ENCODE data around the gene FARP2.

FARP2 gene

GRCh38 chr2:241530571-241530970, 174.5 kb downstream of the FARP2 start:
- DNase-seq (ENCODE audit: low read depth in 2 of 2) = no peak

GRCh38 chr2:241531161-241531722, 175.2 kb downstream of the FARP2 start:
- DNase-seq (ENCODE audit: low read depth in 2 of 2) = no peak

GRCh38 chr2:241532168-241532567, 176.1 kb downstream of the FARP2 start:
- DNase-seq (ENCODE audit: low read depth in 2 of 2) = no peak

GRCh38 chr2:241532733-241533601, 176.9 kb downstream of the FARP2 start:
- no peak for DNase-seq (ENCODE audit: low read depth in 2 of 2)

GRCh38 chr2:241534293-241534692, 178.2 kb downstream of the FARP2 start:
- no peak for DNase-seq (ENCODE audit: low read depth in 2 of 2)

GRCh38 chr2:241534701-241535375, 178.8 kb downstream of the FARP2 start:
- DNase-seq (ENCODE audit: low read depth in 2 of 2) = no peak

- no peak for DNase-seq (ENCODE audit: low read depth in 2 of 2)
Measured at GRCh38 chr2:241535871-241536655, 180.0 kb downstream of the FARP2 start.

- DNase-seq (ENCODE audit: low read depth in 2 of 2) = no peak
Measured at GRCh38 chr2:241538838-241539615, 182.9 kb downstream of the FARP2 start.

GRCh38 chr2:241539616-241540374, 183.7 kb downstream of the FARP2 start:
- no peak for DNase-seq (ENCODE audit: low read depth in 2 of 2)

GRCh38 chr2:241540401-241540770, 184.3 kb downstream of the FARP2 start:
- DNase-seq (ENCODE audit: low read depth in 2 of 2) = no peak

- peak; percentile 24 to 43 for DNase-seq (ENCODE audit: low read depth in 2 of 2)
Measured at GRCh38 chr2:241540771-241541561, 184.9 kb downstream of the FARP2 start.

GRCh38 chr2:241541564-241542277, 185.6 kb downstream of the FARP2 start:
- DNase-seq (ENCODE audit: low read depth in 2 of 2) = no peak

GRCh38 chr2:241542278-241542605, 186.2 kb downstream of the FARP2 start:
- DNase-seq (ENCODE audit: low read depth in 2 of 2) = no peak

Measured in stimulated activated CD8-positive, alpha-beta memory T cell treated with anti-CD3 and anti-CD28 coated beads, Interleukin-7, amount 100 ng/mL, for 4 hours (primary cell).